T47D (cell line): ENCODE measurements around the gene TH.

Experiments
- DNase-seq, 2 experiments: peaks; one replicate each; pipeline versions ENCODE4 v3.0.0 to v3.0.0-alpha.2; 2011 to 2012; ENCODE audit warnings: low read depth in 1 of 2, low spot score in 1 of 2
- JUND ChIP-seq: IDR thresholded peaks from 2 replicates; pipeline ENCODE4 v1.6.1; 2012; ENCODE audit warnings: low read depth
- in situ Hi-C: cut with HindIII; loops from 2 replicates; pipeline ENCODE4 v1.10.0; 2016; ENCODE audit warnings: low sequenced_read_pairs, low pct_unique_long_range_greater_than_20kb

Gene TH

GRCh38 chr11:2171591-2172003 lies at the start of gene TH:
TH (minus strand) TSS chr11:2171815; CDS start chr11:2171786, 29 bp downstream.
- DNase-seq = no peak
- in situ Hi-C loops = no loop called here
- TF ChIP-seq JUND = no peak

- in situ Hi-C loops = no loop called here
- TF ChIP-seq JUND = no peak
- DNase-seq = no peak
Observed at GRCh38 chr11:2221024-2221423, 49.4 kb upstream of the TH start.

- no peak for TF ChIP-seq JUND
- no peak for DNase-seq
- in situ Hi-C loops = no loop called here
Observed at GRCh38 chr11:2220173-2220771, 48.7 kb upstream of the TH start.

GRCh38 chr11:2219318-2220017 lies 47.9 kb upstream of the TH start:
- TF ChIP-seq JUND = no peak
- in situ Hi-C loops = no loop called here

GRCh38 chr11:2218031-2218633 lies 46.5 kb upstream of the TH start:
- no peak for DNase-seq
- TF ChIP-seq JUND = no peak
- in situ Hi-C loops = no loop called here

More at GRCh38 chr11:2219318-2220017, 47.9 kb upstream of the TH start:
- no peak for DNase-seq

GRCh38 chr11:2217211-2218030 lies 45.8 kb upstream of the TH start:
- in situ Hi-C loops = no loop called here
- no peak for TF ChIP-seq JUND
- DNase-seq = no peak

- no peak for DNase-seq
- no peak for TF ChIP-seq JUND
- in situ Hi-C loops = no loop called here
Observed at GRCh38 chr11:2216400-2217064, 44.9 kb upstream of the TH start.

- in situ Hi-C loops = no loop called here
- peak in 1 of 2 experiments; percentile 42 for DNase-seq
- TF ChIP-seq JUND = no peak
Observed at GRCh38 chr11:2215561-2216399, 44.2 kb upstream of the TH start.

GRCh38 chr11:2215230-2215560 lies 43.6 kb upstream of the TH start:
- in situ Hi-C loops = no loop called here
- DNase-seq = no peak
- TF ChIP-seq JUND = no peak

GRCh38 chr11:2214527-2215229 lies 43.1 kb upstream of the TH start:
- no peak for TF ChIP-seq JUND
- in situ Hi-C loops = no loop called here
- DNase-seq = no peak

GRCh38 chr11:2213890-2214526 lies 42.4 kb upstream of the TH start:
- no peak for DNase-seq
- no peak for TF ChIP-seq JUND
- in situ Hi-C loops = no loop called here
